HL-60 (cell line): ENCODE measurements around the gene ZNF652.
A peak's percentile ranks its signal among the peaks of the same experiment; 100 is the strongest.

Experiments used
- DNase-seq, 2 experiments: peaks; one replicate each; pipeline ENCODE4 v3.0.0-alpha.2; 2010 to 2020; ENCODE audit warnings: low read depth in 1 of 2, low spot score in 1 of 2
- H3K27ac ChIP-seq: fragments of 250-450 bp; sonication (Bioruptor Pico); replicated peaks from 2 replicates; pipeline ENCODE4 v1.5.1; 2020; ENCODE audit warnings: mild to moderate bottlenecking, moderate library complexity
- H3K27me3 ChIP-seq: fragments of 250-450 bp; sonication (Bioruptor Pico); 2 replicates; pipeline ENCODE4 v1.5.1; 2021; ENCODE audit warnings: mild to moderate bottlenecking, moderate library complexity; ENCODE audit not compliant: insufficient read depth, poor library complexity, severe bottlenecking
- H3K4me3 ChIP-seq: replicated peaks from 2 replicates; pipeline ENCODE4 v1.5.1; 2011; ENCODE audit warnings: mild to moderate bottlenecking, control low read depth, low read length; ENCODE audit not compliant: insufficient read depth
- CTCF ChIP-seq: IDR thresholded peaks from one replicate; pipeline ENCODE4 v1.5.1; 2011; ENCODE audit warnings: low read length, control low read depth, inconsistent platforms; ENCODE audit not compliant: insufficient read depth
- GABPA ChIP-seq: IDR thresholded peaks from 2 replicates; pipeline ENCODE4 v1.6.1; 2012; ENCODE audit warnings: low read depth
- POLR2AphosphoS5 ChIP-seq: IDR thresholded peaks from 2 replicates; pipeline ENCODE4 v1.6.1; 2012; ENCODE audit warnings: low read depth
- REST ChIP-seq: IDR thresholded peaks from 2 replicates; pipeline ENCODE4 v1.6.1; 2012; ENCODE audit warnings: low read depth; ENCODE audit not compliant: insufficient replicate concordance
- SPI1 ChIP-seq: IDR thresholded peaks from 2 replicates; pipeline ENCODE4 v1.6.1; 2012; ENCODE audit warnings: low read depth, mild to moderate bottlenecking, borderline replicate concordance

Gene ZNF652

GRCh38 chr17:49252148-49252695 lies 109.8 kb downstream of the ZNF652 start:
- no peak for TF ChIP-seq REST
- TF ChIP-seq POLR2AphosphoS5: peak; percentile 45; the same call in 1 of the 2 replicates
- TF ChIP-seq SPI1: peak; percentile 78
- DNase-seq: peak; percentile 90 to 94
- no peak overlapping the region for H3K4me3 ChIP-seq

GRCh38 chr17:49249890-49250522 lies 112.0 kb downstream of the ZNF652 start:
- TF ChIP-seq SPI1: no peak
- no peak for TF ChIP-seq REST
- no peak for TF ChIP-seq POLR2AphosphoS5
- no peak for TF ChIP-seq CTCF
- TF ChIP-seq GABPA: no peak
- no peak for DNase-seq
- H3K27ac ChIP-seq: no peak overlapping the region

More at GRCh38 chr17:49252148-49252695, 109.8 kb downstream of the ZNF652 start:
- Histone ChIP-seq H3K27me3 (no peaks in the 10 kb centered on the region), H3K27ac (peak overlapping the region; percentile 42)

GRCh38 chr17:49249292-49249794 lies 112.7 kb downstream of the ZNF652 start:
- Histone ChIP-seq H3K4me3 (no peak overlapping the region), H3K27me3 (no peaks in the 10 kb centered on the region), H3K27ac (no peak overlapping the region)
- TF ChIP-seq REST: no peak
- TF ChIP-seq SPI1: no peak
- no peak for TF ChIP-seq GABPA
- no peak for TF ChIP-seq CTCF
- TF ChIP-seq POLR2AphosphoS5: no peak
- DNase-seq: no peak

More at GRCh38 chr17:49249890-49250522, 112.0 kb downstream of the ZNF652 start:
- Histone ChIP-seq H3K4me3 (no peak overlapping the region), H3K27me3 (no peaks in the 10 kb centered on the region)
